HepG2 (cell line): ENCODE data around the gene PAXX. TPM values are rescaled to one million over a fixed set of nuclear protein-coding genes. Genes with fewer than 3 reads are reported as not detected.

Experiments used
- CEBPG ChIP-seq: IDR thresholded peaks from 2 replicates; pipeline ENCODE4 v1.6.1; 2016
- DPF2 ChIP-seq: sonication (generic); formaldehyde crosslinking; IDR thresholded peaks from 2 replicates; pipeline ENCODE4 v1.4.0; 2020; ENCODE audit warnings: mild to moderate bottlenecking, low read depth, missing genetic modification reagents, borderline replicate concordance
- IKZF4 ChIP-seq: sonication (generic); formaldehyde crosslinking; IDR thresholded peaks from 2 replicates; pipeline ENCODE4 v1.5.1; 2020; ENCODE audit warnings: borderline replicate concordance, mild to moderate bottlenecking, low read depth, missing genetic modification reagents; ENCODE audit errors: not compliant biosample characterization
- NFKB2 ChIP-seq: sonication (generic); formaldehyde crosslinking; IDR thresholded peaks from 2 replicates; pipeline ENCODE4 v1.4.0; 2020; ENCODE audit warnings: missing genetic modification reagents, borderline replicate concordance
- SMARCE1 ChIP-seq: fragments of 450-650 bp; IDR thresholded peaks from 2 replicates; pipeline ENCODE4 v1.6.1; 2017; ENCODE audit warnings: borderline replicate concordance
- TAF15 ChIP-seq: fragments of 200-400 bp; formaldehyde crosslinking; IDR thresholded peaks from one replicate; pipeline ENCODE4 v1.6.1; 2018; ENCODE audit warnings: mild to moderate bottlenecking, low read depth, low read length; ENCODE audit not compliant: poor library complexity, severe bottlenecking
- ZMYM4 ChIP-seq: sonication (generic); formaldehyde crosslinking; IDR thresholded peaks from 2 replicates; pipeline ENCODE4 v1.8.1; 2023; ENCODE audit warnings: mild to moderate bottlenecking, missing genetic modification reagents
- ZNF280D ChIP-seq: sonication (generic); formaldehyde crosslinking; IDR thresholded peaks from 2 replicates; pipeline ENCODE4 v1.5.1; 2020; ENCODE audit warnings: mild to moderate bottlenecking, missing genetic modification reagents
- ZNF607 ChIP-seq: sonication (generic); formaldehyde crosslinking; IDR thresholded peaks from 2 replicates; pipeline ENCODE4 v1.5.1; 2020; ENCODE audit warnings: missing genetic modification reagents, mild to moderate bottlenecking, borderline replicate concordance
- polyA plus RNA-seq, 8 experiments: library from polyadenylated mRNA; depleted of rRNA in 3 of 8; stranded (reverse) in 7 of 8; unstranded in 1 of 8; fragments of >200 nt; fragmentation: Illumina TruSeq in 4 of 8; extraction: Trizol in 4 of 8; gene quantifications; 2 replicates each; pipeline versions ENCODE4 v1.2.1 to v1.2.3, GENCODE V29; 2011 to 2016; ENCODE audit warnings: low read depth in 4 of 8, missing spikeins in 1 of 8, mixed read lengths in 1 of 8; ENCODE audit not compliant: insufficient read depth in 1 of 8
- total RNA-seq, 5 experiments: library from RNA; depleted of rRNA; stranded (reverse); fragments of >200 nt; fragmentation: Illumina TruSeq; extraction: Trizol; gene quantifications; 2 replicates each; pipeline ENCODE4 v1.2.3, GENCODE V29; 2016; ENCODE audit warnings: low read depth in 1 of 5
- TF ChIP-seq, protein P1 (sequence below): IDR thresholded peaks from 2 replicates; pipeline ENCODE4 v1.6.1; 2018; ENCODE audit warnings: missing genetic modification reagents, mild to moderate bottlenecking, missing compliant biosample characterization
- TF ChIP-seq, protein P2 (sequence below): sonication (generic); formaldehyde crosslinking; IDR thresholded peaks from one replicate; pipeline ENCODE4 v1.5.1; 2020; ENCODE audit warnings: mild to moderate bottlenecking, missing genetic modification reagents; ENCODE audit errors: not compliant biosample characterization

PAXX gene
- total and polyA plus RNA-seq, 2 of the 13 experiments (the other 11 are each of a cell fraction or from before 2014, with no cell fraction given) = 14.0 to 31.9 TPM

- peak; percentile 72; the same call in 1 of the 2 replicates for TF ChIP-seq ZNF280D (CRISPR knock-in tag)
- TF ChIP-seq TAF15 = peak; percentile 42
- TF ChIP-seq ZMYM4 (CRISPR knock-in tag) = peak; percentile 68
- TF ChIP-seq IKZF4 = peak; percentile 33
- no peak for TF ChIP-seq SMARCE1
- TF ChIP-seq, protein P1, sequence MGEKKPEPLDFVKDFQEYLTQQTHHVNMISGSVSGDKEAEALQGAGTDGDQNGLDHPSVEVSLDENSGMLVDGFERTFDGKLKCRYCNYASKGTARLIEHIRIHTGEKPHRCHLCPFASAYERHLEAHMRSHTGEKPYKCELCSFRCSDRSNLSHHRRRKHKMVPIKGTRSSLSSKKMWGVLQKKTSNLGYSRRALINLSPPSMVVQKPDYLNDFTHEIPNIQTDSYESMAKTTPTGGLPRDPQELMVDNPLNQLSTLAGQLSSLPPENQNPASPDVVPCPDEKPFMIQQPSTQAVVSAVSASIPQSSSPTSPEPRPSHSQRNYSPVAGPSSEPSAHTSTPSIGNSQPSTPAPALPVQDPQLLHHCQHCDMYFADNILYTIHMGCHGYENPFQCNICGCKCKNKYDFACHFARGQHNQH (CRISPR knock-in tag) = peak; percentile 74
- TF ChIP-seq NFKB2 = no peak
- peak; percentile 88 for TF ChIP-seq ZNF607 (CRISPR knock-in tag)
- TF ChIP-seq DPF2 = no peak
- TF ChIP-seq, protein P2, sequence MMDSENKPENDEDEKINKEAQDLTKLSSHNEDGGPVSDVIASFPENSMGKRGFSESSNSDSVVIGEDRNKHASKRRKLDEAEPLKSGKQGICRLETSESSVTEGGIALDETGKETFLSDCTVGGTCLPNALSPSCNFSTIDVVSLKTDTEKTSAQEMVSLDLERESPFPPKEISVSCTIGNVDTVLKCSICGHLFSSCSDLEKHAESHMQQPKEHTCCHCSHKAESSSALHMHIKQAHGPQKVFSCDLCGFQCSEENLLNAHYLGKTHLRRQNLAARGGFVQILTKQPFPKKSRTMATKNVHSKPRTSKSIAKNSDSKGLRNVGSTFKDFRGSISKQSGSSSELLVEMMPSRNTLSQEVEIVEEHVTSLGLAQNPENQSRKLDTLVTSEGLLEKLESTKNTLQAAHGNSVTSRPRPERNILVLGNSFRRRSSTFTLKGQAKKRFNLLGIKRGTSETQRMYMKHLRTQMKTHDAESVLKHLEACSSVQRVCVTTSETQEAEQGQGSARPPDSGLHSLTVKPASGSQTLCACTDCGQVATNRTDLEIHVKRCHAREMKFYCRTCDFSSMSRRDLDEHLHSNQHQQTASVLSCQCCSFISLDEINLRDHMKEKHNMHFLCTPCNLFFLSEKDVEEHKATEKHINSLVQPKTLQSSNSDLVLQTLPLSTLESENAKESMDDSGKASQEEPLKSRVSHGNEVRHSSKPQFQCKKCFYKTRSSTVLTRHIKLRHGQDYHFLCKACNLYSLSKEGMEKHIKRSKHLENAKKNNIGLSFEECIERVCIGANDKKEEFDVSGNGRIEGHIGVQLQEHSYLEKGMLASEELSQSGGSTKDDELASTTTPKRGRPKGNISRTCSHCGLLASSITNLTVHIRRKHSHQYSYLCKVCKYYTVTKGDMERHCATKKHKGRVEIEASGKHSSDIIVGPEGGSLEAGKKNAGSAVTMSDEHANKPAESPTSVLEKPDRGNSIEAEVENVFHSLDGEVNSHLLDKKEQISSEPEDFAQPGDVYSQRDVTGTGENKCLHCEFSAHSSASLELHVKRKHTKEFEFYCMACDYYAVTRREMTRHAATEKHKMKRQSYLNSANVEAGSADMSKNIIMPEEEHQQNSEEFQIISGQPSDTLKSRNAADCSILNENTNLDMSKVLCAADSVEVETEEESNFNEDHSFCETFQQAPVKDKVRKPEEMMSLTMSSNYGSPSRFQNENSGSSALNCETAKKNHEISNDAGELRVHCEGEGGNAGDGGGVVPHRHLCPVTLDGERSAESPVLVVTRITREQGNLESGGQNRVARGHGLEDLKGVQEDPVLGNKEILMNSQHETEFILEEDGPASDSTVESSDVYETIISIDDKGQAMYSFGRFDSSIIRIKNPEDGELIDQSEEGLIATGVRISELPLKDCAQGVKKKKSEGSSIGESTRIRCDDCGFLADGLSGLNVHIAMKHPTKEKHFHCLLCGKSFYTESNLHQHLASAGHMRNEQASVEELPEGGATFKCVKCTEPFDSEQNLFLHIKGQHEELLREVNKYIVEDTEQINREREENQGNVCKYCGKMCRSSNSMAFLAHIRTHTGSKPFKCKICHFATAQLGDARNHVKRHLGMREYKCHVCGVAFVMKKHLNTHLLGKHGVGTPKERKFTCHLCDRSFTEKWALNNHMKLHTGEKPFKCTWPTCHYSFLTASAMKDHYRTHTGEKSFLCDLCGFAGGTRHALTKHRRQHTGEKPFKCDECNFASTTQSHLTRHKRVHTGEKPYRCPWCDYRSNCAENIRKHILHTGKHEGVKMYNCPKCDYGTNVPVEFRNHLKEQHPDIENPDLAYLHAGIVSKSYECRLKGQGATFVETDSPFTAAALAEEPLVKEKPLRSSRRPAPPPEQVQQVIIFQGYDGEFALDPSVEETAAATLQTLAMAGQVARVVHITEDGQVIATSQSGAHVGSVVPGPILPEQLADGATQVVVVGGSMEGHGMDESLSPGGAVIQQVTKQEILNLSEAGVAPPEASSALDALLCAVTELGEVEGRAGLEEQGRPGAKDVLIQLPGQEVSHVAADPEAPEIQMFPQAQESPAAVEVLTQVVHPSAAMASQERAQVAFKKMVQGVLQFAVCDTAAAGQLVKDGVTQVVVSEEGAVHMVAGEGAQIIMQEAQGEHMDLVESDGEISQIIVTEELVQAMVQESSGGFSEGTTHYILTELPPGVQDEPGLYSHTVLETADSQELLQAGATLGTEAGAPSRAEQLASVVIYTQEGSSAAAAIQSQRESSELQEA (CRISPR knock-in tag) = peak; percentile 28
- TF ChIP-seq CEBPG = no peak; the same call in 1 of the 2 replicates
These were observed 42.2 kb upstream of the PAXX start (continued) for GRCh38 chr9:136949817-136950655.
